Keratinocyte (primary cell): ENCODE measurements around the gene TMEM40.

Source experiments
- CTCF ChIP-seq, 3 experiments: IDR thresholded peaks in 1 of 3; conservative IDR thresholded peaks in 1 of 3; optimal IDR thresholded peaks in 1 of 3; 2 replicates in 2 of 3; 3 replicates in 1 of 3; pipeline versions ENCODE3 to v1.5.1; 2011; ENCODE audit warnings: low read length in 3 of 3, mild to moderate bottlenecking in 3 of 3, moderate library complexity in 2 of 3, control low read depth in 1 of 3, inconsistent platforms in 1 of 3; ENCODE audit not compliant: insufficient read depth in 2 of 3; ENCODE audit errors: extremely low read depth in 1 of 3
- EZH2 ChIP-seq: IDR thresholded peaks from one replicate; pipeline ENCODE4 v1.6.1; 2012; ENCODE audit warnings: inconsistent platforms, mild to moderate bottlenecking, low read length, moderate library complexity

GRCh38 chr3:12766541-12766940 lies 7.5 kb upstream of the TMEM40 start:
- TF ChIP-seq CTCF (optimal IDR thresholded peaks at IDR 0.05 in 1 of 3, IDR thresholded peaks at IDR 0.05 in 1 of 3, conservative IDR thresholded peaks at IDR 0.05 in 1 of 3; ENCODE audit: extremely low read depth in 1 of 3, insufficient read depth in 2 of 3, low read length in 3 of 3) (no peak), EZH2 (no peak)
